GM23248 (cell line): ENCODE results near the gene ARHGAP35. TPM values are rescaled to one million over a fixed set of nuclear protein-coding genes. Genes with fewer than 3 reads are reported as not detected.

Experiments
- DNase-seq: peaks from one replicate; pipeline ENCODE4 v3.0.0-alpha.2; 2015
- H2AFZ ChIP-seq: fragments of 200-600 bp; sonication (generic); 2 replicates; pipeline ENCODE4 v1.6.1; 2016; ENCODE audit warnings: antibody characterized with exemption
- H3F3A ChIP-seq: fragments of 200-600 bp; sonication (generic); 2 replicates; pipeline ENCODE4 v1.6.1; 2016; ENCODE audit warnings: mild to moderate bottlenecking, antibody characterized with exemption, mixed run types; ENCODE audit not compliant: insufficient read depth
- H3K27ac ChIP-seq: fragments of 200-600 bp; sonication (generic); 2 replicates; pipeline ENCODE4 v1.5.1; 2016; ENCODE audit warnings: mild to moderate bottlenecking
- H3K27me3 ChIP-seq: fragments of 200-600 bp; sonication (generic); replicated peaks from 2 replicates; pipeline ENCODE4 v1.6.1; 2016; ENCODE audit warnings: mild to moderate bottlenecking; ENCODE audit not compliant: insufficient read depth
- H3K36me3 ChIP-seq: fragments of 200-600 bp; sonication (generic); 2 replicates; pipeline ENCODE4 v1.6.1; 2016; ENCODE audit warnings: low read depth, mild to moderate bottlenecking
- H3K4me1 ChIP-seq: fragments of 200-600 bp; sonication (generic); 2 replicates; pipeline ENCODE4 v1.6.1; 2016; ENCODE audit warnings: mild to moderate bottlenecking; ENCODE audit not compliant: insufficient read depth
- H3K4me2 ChIP-seq: fragments of 200-600 bp; sonication (generic); one replicate; pipeline ENCODE4 v1.6.1; 2016; ENCODE audit warnings: mild to moderate bottlenecking; ENCODE audit not compliant: unreplicated experiment
- H3K4me3 ChIP-seq: fragments of 200-600 bp; sonication (generic); 2 replicates; pipeline ENCODE4 v1.5.1; 2016; ENCODE audit warnings: mild to moderate bottlenecking
- H3K79me2 ChIP-seq: fragments of 200-600 bp; sonication (generic); 2 replicates; pipeline ENCODE4 v1.6.1; 2016; ENCODE audit warnings: mild to moderate bottlenecking; ENCODE audit not compliant: insufficient read depth
- H3K9ac ChIP-seq: fragments of 200-600 bp; sonication (generic); 2 replicates; pipeline ENCODE4 v1.6.1; 2016; ENCODE audit warnings: mild to moderate bottlenecking
- H3K9me2 ChIP-seq: fragments of 200-600 bp; sonication (generic); 2 replicates; pipeline ENCODE4 v1.6.1; 2016; ENCODE audit warnings: mixed run types, mild to moderate bottlenecking, moderate library complexity; ENCODE audit not compliant: insufficient read depth
- H3K9me3 ChIP-seq: fragments of 200-600 bp; sonication (generic); one replicate; pipeline ENCODE4 v1.6.1; 2017; ENCODE audit warnings: low read depth
- H4K20me1 ChIP-seq: fragments of 200-600 bp; sonication (generic); 2 replicates; pipeline ENCODE4 v1.6.0; 2016; ENCODE audit not compliant: insufficient read depth
- EZH2 ChIP-seq: fragments of 200-600 bp; sonication (generic); IDR thresholded peaks from 2 replicates; pipeline ENCODE4 v1.6.1; 2018; ENCODE audit warnings: antibody characterized with exemption, mild to moderate bottlenecking; ENCODE audit not compliant: insufficient read depth, poor library complexity, severe bottlenecking
- EZH2phosphoT487 ChIP-seq: fragments of 200-600 bp; sonication (generic); IDR thresholded peaks from 2 replicates; pipeline ENCODE4 v1.6.1; 2018; ENCODE audit warnings: antibody characterized with exemption, moderate library complexity, mild to moderate bottlenecking, low read depth; ENCODE audit not compliant: insufficient read depth
- WGBS, 2 experiments: methylation state at CpG; one replicate each; pipeline ENCODE4 v1.1.6; 2015 to 2017; ENCODE audit warnings: low lambda C conversion rate in 2 of 2, low coverage in 1 of 2; ENCODE audit errors: missing lambda C conversion rate in 2 of 2; 5-methylcytosine and 5-hydroxymethylcytosine counted together
- in situ Hi-C: fragments of 300-500 bp; cut with MboI; formaldehyde crosslinking; loops from 2 replicates; pipeline ENCODE4 v1.15.0; 2020
- polyA plus RNA-seq: library from polyadenylated mRNA; unstranded; fragments of >200 nt; fragmentation: Nextera tagmentation; extraction: Ambion mirVana; gene quantifications from 2 replicates; pipeline ENCODE4 v1.2.1, GENCODE V29; 2016
- total RNA-seq: library from RNA; depleted of rRNA; stranded (reverse); fragments of >200 nt; shearing (Covaris generic); gene quantifications from 2 replicates; pipeline ENCODE4 v1.2.3, GENCODE V29; 2014

Gene ARHGAP35
- total and polyA plus RNA-seq, 2 experiments from 2014 or later = 13.5 to 35.2 TPM

DNA sequence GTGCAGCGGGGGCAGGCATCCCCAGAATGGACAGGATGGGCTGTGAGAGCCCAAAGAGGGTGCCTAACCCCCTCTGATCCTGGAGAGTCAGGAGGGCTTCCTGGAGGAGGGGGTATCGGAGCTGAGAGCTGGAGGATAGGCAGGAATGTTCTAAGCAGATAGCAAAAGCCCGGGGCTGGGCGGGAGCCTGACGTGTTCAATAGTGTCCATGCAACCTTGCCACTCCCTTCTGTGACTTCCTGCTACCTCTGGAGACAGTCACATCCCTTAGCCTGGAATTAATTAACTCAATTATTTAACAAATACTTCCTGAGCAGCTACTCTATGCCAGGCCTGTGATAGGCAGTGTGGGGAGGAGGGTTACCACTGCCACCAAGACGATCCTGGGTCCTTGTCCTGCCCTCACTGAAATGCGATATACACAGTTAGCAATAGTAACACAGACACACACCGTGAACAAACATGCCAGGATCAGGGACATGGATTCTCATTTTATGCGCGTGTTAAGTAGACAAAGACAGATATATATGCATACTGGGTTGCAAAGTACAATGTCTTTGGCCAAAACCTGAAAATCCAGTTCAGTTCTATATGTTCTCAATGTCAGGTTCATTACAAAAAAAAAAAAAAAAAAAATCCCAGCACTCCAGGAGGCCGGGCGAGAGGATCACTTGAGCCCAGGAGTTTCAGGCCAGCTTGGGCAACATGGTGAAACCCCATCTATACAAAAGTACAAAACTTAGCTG is 20.9 kb upstream of the ARHGAP35 start:
- no peak for TF ChIP-seq EZH2
- no peak for TF ChIP-seq EZH2phosphoT487
- Histone ChIP-seq H3K79me2 (peaks cover 40% of the 10 kb centered on the region), H3K27me3 (no peaks in the 10 kb centered on the region), H2AFZ (no peak overlapping the region), H3K9me2 (no peaks in the 10 kb centered on the region), H3K36me3 (peaks cover 14% of the 10 kb centered on the region; the same call in 1 of the 2 replicates), H3K4me1 (peaks cover 23% of the 10 kb centered on the region), H3K9me3 (no peaks in the 10 kb centered on the region), H3K9ac (peak overlapping the region; percentile 2), H3K4me2 (no peak overlapping the region), H3K27ac (peak overlapping the region; percentile 56), H3K4me3 (no peak overlapping the region), H4K20me1 (no peaks in the 10 kb centered on the region), H3F3A (peaks cover 37% of the 10 kb centered on the region)
- WGBS, 2 experiments = 61 to 62% methylated on average over 12 of the region's 12 CpGs
- in situ Hi-C loops = no loop called here
- DNase-seq = peak; percentile 40

DNA sequence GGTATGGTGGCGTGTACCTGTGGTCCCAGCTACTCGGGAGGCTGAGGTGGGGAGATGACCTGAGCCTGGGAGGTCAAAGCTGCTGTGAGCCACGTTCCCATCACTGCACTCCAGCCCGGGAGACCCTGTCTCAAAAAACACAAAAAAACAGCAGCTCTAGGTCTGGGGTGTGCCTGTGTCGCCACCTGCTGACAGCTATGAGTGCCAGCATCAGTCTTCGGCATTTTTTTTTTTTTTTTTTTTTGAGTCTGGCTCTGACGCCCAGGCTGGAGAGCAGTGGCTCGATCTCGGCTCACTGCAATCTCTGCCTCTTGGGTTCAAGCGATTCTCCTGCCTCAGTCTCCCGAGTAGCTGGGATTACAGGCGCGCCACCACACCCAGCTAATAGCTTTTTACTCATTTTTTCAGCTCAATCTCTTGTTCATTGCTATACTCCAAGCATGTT is 20.3 kb upstream of the ARHGAP35 start:
- Histone ChIP-seq H3K27ac (peak overlapping the region; percentile 56), H3F3A (peaks cover 36% of the 10 kb centered on the region), H3K4me3 (no peak overlapping the region), H3K27me3 (no peaks in the 10 kb centered on the region), H2AFZ (no peak overlapping the region), H3K79me2 (peaks cover 46% of the 10 kb centered on the region), H3K4me2 (peak overlapping the region; percentile 14), H3K36me3 (peaks cover 14% of the 10 kb centered on the region; the same call in 1 of the 2 replicates), H3K4me1 (peaks cover 23% of the 10 kb centered on the region), H3K9me2 (no peaks in the 10 kb centered on the region), H3K9ac (peak overlapping the region; percentile 52; the same call in 1 of the 2 replicates), H3K9me3 (no peaks in the 10 kb centered on the region), H4K20me1 (no peaks in the 10 kb centered on the region)
- TF ChIP-seq EZH2phosphoT487 (no peak), EZH2 (no peak)
- 14 to 16% methylated on average over 11 to 13 of the region's 13 CpGs for WGBS, 2 experiments
- in situ Hi-C loops = no loop called here
- peak; percentile 76 for DNase-seq

DNA sequence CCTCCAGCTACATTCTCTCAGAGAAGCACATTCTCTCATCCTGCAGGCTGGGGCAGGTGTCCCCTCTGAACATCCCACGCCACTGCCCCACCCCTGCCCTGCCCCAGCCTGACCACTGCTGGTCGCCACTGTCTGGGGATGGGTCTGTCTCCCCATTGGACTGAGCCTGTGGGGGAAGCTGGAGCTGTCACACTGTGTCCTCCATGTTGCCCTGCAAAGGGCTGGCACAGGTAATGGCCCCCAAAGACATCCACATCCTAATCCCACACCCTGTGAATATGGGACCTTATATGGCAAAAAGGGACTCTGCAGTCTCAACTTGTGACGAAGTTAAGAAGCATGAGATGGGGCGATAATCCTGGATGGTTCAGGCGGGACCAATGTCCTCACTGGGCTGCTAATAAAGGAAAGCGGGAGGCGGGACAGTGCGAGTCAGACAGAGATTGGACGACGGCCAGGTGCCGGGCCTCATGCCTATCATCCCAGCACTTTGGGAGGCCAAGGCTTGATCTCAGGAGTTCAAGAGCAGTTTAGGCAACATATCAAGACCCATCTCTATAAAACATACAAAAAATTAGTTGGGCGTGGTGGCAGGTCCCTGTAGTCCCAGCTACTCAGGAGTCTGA is 19.2 kb upstream of the ARHGAP35 start:
- Histone ChIP-seq H3K27me3 (no peaks in the 10 kb centered on the region), H3K36me3 (peaks cover 14% of the 10 kb centered on the region; the same call in 1 of the 2 replicates), H4K20me1 (no peaks in the 10 kb centered on the region), H3K79me2 (peaks cover 56% of the 10 kb centered on the region), H3K9ac (peak overlapping the region; percentile 24; the same call in 1 of the 2 replicates), H3K4me1 (peaks cover 23% of the 10 kb centered on the region), H3K4me3 (no peak overlapping the region), H3K27ac (peak overlapping the region; percentile 56), H2AFZ (no peak overlapping the region), H3K9me3 (no peaks in the 10 kb centered on the region), H3K4me2 (no peak overlapping the region), H3K9me2 (no peaks in the 10 kb centered on the region), H3F3A (peaks cover 30% of the 10 kb centered on the region)
- 40% methylated on average over 12 of the region's 12 CpGs for WGBS, 2 experiments
- peak; percentile 80 for DNase-seq
- TF ChIP-seq EZH2phosphoT487 = no peak
- no peak for TF ChIP-seq EZH2
- in situ Hi-C loops = no loop called here

DNA sequence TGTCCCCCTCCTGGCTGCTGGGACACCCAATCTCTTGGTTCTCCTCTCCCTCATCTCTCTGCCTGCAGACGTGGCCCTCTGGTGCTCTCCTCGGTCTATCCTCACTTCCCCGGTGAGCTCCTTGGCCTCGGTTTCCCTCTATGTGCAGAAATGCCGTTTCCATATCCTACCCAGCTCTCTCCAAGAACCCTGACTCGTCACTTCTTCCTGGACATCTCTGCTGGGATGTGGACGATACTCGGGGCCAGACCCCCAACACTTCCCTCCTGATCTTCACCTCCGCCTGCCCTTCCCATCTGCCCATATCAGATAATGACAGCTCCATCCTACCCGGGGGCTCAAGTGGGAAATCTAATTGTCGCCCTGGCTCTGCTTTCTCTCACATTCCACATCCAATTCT is 18.0 kb upstream of the ARHGAP35 start:
- Histone ChIP-seq H3K4me1 (peaks cover 23% of the 10 kb centered on the region), H3K9me2 (no peaks in the 10 kb centered on the region), H3K4me2 (no peak overlapping the region), H3K27ac (no peak overlapping the region), H3K79me2 (peaks cover 69% of the 10 kb centered on the region), H3K27me3 (no peaks in the 10 kb centered on the region), H4K20me1 (no peaks in the 10 kb centered on the region), H3F3A (peaks cover 34% of the 10 kb centered on the region), H3K36me3 (peaks cover 14% of the 10 kb centered on the region; the same call in 1 of the 2 replicates), H2AFZ (no peak overlapping the region), H3K9me3 (no peaks in the 10 kb centered on the region), H3K9ac (no peak overlapping the region), H3K4me3 (no peak overlapping the region)
- 90 to 93% methylated on average over 11 of the region's 11 CpGs for WGBS, 2 experiments
- DNase-seq = no peak
- TF ChIP-seq EZH2 (no peak), EZH2phosphoT487 (no peak)
- in situ Hi-C loops = no loop called here
